HG03066 (cell line): ENCODE results near the gene CD247.

ENCODE experiments used
- ATAC-seq: cut with Tn5 transposase; IDR thresholded peaks from one replicate; pipeline ENCODE4 v1.9.1; 2021; ENCODE audit warnings: low read depth; ENCODE audit not compliant: unreplicated experiment

The CD247 gene

GRCh38 chr1:167420510-167420909, 97.8 kb downstream of the CD247 start:
- ATAC-seq, result no peak

GRCh38 chr1:167419245-167419644, 99.1 kb downstream of the CD247 start:
- no peak for ATAC-seq

GRCh38 chr1:167418391-167418790, 99.9 kb downstream of the CD247 start:
- ATAC-seq, result no peak

GRCh38 chr1:167416506-167416905, 101.8 kb downstream of the CD247 start:
- no peak for ATAC-seq

GRCh38 chr1:167413328-167413727, 105.0 kb downstream of the CD247 start:
- ATAC-seq, result no peak

- no peak for ATAC-seq
Observed at GRCh38 chr1:167412920-167413319, 105.4 kb downstream of the CD247 start.

- ATAC-seq, result no peak
Observed at GRCh38 chr1:167412072-167412471, 106.3 kb downstream of the CD247 start.

GRCh38 chr1:167409183-167409582, 109.1 kb downstream of the CD247 start:
- no peak for ATAC-seq

GRCh38 chr1:167408355-167408754, 110.0 kb downstream of the CD247 start:
- no peak for ATAC-seq

- no peak for ATAC-seq
Observed at GRCh38 chr1:167404908-167405307, 113.4 kb downstream of the CD247 start.

GRCh38 chr1:167404161-167404888, 114.0 kb downstream of the CD247 start:
- ATAC-seq, result no peak

- ATAC-seq, result no peak
Observed at GRCh38 chr1:167401260-167401873, 117.0 kb downstream of the CD247 start.

- no peak for ATAC-seq
Observed at GRCh38 chr1:167400359-167400953, 117.9 kb downstream of the CD247 start.

GRCh38 chr1:167392200-167392696, 126.1 kb downstream of the CD247 start:
- no peak for ATAC-seq

GRCh38 chr1:167388976-167389375, 129.4 kb downstream of the CD247 start:
- no peak for ATAC-seq

GRCh38 chr1:167387251-167387910, 130.9 kb downstream of the CD247 start:
- no peak for ATAC-seq
